Measurements from ENCODE around the gene SPATA6.

DNA sequence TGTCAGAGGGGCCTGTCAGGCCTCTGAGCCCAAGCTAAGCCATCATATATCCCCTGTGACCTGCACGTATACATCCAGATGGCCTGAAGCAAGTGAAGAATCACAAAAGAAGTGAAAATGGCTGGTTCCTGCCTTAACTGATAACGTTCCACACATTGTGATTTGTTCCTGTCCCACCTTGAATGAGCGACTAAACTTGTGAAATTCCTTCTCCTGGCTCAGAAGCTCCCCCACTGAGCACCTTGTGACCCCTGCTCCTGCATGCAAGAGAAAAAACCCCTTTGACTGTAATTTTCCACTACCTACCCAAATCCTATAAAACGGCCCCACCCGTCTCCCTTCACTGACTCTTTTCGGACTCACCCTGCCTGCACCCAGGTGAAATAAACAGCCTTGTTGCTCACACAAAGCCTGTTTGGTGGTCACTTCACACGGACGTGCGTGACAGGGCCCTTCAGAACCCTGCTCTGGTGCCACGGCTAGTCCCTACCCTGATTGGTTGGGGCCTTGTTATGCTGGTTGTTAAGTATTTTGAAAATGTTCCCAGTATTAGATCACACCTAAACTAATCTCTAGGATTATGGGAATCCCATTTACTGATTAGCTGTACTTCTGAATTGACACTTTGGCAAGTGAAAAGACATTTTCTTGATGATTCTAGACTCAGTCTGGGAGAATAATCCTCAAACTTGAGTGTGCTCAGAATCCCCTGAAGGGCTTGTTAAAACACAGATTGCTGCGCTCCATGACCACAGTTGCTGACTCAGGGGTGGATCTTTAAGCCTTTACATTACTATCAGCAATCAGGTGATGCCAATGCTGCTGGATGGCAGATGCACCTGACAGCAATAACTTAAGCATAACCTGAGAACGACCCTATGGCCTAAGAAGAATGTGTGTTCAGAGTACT, 28.8 kb upstream of the SPATA6 start:
- TF ChIP-seq CTCF (IDR thresholded peaks at IDR 0.05; ENCODE audit: poor library complexity), result no peak
- no peak for TF ChIP-seq EZH2 (IDR thresholded peaks at IDR 0.05; ENCODE audit: borderline replicate concordance)
- no peak for TF ChIP-seq EZH2phosphoT487 (IDR thresholded peaks at IDR 0.05; ENCODE audit: low read depth, severe bottlenecking, unreplicated experiment)
